Suppressor macrophage treated with lipopolysaccharide for 1 hour (primary cell): Measurements from ENCODE around the gene C4orf17.
"Not testable (repeated sequence)": the region's sequence is repeated elsewhere in the genome, so short reads cannot be mapped to it uniquely, and the experiment has no call there.

Experiments
- DNase-seq, 3 donors: peaks; one replicate each; pipeline ENCODE4 v3.0.0-alpha.2; 2020 to 2022

Gene C4orf17

GRCh38 chr4:99510721-99511120, at the start of gene C4orf17:
TSS of gene C4orf17 (plus strand) at chr4:99511021. CDS start at chr4:99513082, 2,061 bp downstream.
- no peak for DNase-seq

DNA sequence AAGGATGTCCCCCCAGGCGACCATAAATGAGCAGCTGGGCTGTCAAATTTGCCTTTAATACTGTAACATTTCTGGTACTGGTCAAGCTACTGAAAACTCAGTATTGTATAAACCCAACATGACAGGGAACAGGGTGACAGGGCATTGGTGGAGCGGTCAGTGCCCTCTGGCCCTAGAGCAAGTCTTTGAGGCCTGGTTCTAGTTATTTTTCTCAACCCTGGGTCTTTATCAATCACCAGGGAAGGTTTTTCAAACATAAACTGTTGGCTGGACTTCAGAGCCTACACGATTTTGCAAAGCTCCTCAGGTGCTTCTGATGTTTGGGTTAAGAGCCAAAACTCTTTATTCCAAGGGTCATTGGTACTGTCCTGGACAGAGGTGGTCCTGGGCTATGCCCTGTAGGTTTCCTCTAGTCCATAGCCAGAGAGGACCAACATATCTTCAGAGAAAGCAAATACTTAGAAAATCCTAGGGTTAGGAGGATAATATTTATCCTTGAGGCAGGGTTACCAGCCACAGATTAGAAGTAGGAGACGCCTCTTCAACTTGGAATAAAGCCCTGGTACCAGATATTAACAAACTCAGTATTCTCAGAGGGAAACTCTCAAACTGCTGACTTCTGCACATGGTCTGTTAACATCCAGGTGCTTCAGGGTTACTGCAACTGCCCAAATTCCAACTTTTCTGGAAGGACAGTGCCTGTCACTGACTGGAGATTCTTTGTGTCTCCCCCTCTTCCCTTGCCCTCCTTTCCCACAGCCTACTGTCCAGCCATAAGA, 49.0 kb upstream of the C4orf17 start:
- DNase-seq: no peak

- peak; percentile 67 to 72 (median 68) for DNase-seq
Observed at GRCh38 chr4:99462875-99463464, 47.9 kb upstream of the C4orf17 start.

GRCh38 chr4:99463566-99463965, 47.3 kb upstream of the C4orf17 start:
- no peak for DNase-seq

GRCh38 chr4:99467887-99468286, 42.9 kb upstream of the C4orf17 start:
- DNase-seq: no peak

GRCh38 chr4:99468889-99469288, 41.9 kb upstream of the C4orf17 start:
- no peak for DNase-seq

DNA sequence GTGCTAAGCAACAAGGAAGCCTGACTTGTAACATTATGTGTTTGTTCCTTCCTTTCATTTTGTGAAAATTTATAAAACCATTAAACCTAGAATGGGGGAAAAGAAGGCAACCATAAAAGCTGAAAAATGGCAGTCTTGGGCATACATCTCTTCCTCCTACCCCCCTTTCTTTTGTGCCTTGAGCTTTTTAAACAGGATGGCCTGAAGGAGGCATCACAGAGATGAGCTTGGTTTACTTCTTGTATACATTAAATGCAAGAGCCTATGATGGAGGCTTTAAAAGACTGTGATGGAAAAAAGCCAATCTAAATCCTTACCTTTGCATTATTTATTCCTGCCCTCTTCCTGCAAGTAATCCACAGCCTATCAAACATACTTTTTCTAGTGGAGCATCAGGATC, 39.5 kb upstream of the C4orf17 start:
- DNase-seq: no peak

DNA sequence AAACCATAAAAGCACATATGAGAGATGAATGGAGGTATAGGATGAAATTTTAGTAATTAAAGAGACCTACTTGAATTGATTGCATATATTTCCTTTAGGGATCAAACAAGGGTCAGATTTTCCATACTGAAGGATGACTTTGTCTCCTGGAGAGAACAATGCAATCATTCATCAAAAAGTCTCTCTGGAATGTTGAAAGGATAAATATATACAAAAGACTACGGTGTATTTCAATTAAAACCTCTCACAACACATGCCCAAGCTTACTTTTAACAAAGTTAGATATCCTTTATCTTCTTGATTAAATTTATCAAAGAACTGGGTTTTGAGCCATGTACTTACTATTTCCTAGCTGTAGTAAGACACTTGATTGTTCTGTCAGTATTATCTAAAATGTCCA, 38.9 kb upstream of the C4orf17 start:
- no peak for DNase-seq

GRCh38 chr4:99473131-99473530, 37.7 kb upstream of the C4orf17 start:
- DNase-seq: peak in 2 of 3 donors; percentile 1 to 20

- DNase-seq: no peak
Observed at GRCh38 chr4:99483636-99484035, 27.2 kb upstream of the C4orf17 start.

GRCh38 chr4:99485212-99485611, 25.6 kb upstream of the C4orf17 start:
- no peak for DNase-seq

DNA sequence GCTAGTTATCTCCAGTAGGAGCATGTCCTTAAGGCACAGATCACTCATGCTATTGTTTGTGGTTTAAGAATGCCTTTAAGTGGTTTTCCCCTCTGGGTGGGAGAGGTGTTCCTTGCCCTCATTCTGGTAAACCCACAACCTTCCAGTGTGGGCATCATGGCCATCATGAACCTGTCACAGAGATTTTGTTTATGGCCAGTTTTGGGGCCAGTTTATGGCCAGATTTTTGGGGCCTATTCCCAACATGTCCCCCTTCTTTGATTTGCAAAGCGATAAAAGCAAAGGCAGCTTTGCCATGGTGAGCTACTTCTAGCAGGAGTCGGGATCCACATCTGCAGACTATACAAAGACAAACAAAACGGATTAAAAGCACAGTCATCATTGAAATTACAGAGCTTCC, 24.2 kb upstream of the C4orf17 start:
- not testable (repeated sequence) for DNase-seq

DNA sequence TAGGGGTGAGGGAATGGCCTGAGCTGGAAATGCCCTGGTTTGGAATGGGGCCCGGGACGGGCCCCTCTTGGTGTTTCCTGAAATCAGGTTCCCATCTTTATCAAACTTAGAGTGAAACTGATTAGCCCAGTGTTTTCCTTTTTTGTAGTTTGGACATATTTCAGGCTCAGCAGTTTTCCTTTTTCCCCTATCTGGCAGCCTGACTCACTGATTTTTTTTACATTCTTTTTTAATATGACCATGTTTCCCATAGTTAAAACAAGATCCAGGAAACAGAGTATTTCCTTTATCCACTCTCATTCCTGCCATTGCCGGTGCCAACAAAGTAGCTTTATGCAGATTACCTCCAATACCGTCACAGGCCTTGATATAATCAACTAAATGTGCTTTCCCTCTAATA, 20.5 kb upstream of the C4orf17 start:
- no peak for DNase-seq

DNA sequence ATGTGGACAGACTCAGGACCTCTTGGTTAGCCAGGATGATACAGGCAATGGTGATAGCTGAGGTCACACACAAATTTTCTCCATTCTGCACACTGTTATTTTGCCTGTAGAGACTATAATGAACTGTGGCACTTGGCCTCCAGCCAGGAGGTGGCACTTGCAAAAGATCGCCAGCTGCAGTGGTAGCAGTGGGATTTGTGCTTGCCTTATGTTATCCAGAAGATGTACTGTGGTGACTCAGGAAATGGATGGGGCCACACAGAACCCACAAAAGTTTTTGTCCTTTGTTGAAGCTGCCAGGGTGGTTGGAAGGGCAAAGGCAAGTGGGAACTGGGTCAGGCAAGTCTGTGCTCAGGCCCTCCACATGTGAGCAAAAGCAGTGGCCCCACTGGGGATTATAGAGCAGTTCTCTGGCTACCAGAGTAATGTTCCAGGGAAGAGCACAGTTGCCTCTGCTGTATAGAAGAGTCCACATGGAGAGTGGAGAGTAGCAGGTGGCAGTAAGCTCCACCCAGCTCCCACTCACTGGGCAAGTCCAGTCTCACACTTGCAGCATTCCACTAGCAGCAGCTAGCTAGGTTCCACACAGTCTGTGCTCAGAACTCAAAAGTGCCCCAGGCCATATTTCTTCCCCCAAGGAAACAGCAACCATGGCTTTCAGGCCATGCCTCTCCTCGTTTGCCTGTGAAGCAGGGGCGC, 5.9 kb upstream of the C4orf17 start:
- DNase-seq: no peak

- DNase-seq: no peak
Observed at GRCh38 chr4:99506781-99507180, 4.0 kb upstream of the C4orf17 start.

DNA sequence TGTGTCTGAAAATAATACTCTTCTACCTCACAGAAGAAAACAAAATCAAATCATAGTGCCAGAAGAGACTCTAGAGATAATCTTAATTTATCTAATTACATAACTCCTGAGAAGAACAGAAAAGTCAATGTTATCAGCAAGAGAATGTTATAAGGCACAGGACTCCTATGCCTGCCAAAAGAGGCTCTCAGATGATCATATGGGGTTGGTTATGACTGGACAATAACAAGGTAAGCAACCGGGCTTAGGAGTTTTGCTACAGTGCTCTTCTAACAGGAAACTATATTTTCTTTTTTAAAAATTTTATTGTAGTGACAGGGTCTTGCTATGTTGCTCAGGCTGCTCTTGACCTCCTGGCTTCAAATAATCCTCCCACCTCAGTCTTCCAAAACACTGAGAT, 3.5 kb upstream of the C4orf17 start:
- DNase-seq: no peak

DNA sequence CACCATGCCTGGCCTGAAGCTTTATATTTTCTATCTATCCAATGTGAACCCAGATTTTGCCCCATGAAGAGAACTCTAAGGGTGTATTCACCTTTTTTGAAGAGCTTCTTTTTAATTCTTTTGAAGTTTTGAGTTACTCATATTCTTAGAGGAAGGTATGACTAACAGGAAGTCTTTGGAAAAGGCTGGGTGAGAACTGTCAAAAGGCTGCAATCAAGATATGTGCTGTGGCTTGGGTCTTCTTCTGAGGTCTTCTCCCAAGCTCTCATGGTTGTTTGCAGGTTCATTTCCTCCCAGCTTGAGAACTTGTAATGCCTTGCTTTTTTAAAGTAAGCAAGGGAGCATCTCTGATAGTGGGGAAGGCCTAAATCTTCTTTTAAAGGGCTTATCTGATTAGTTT, 3.1 kb upstream of the C4orf17 start:
- DNase-seq: no peak

DNA sequence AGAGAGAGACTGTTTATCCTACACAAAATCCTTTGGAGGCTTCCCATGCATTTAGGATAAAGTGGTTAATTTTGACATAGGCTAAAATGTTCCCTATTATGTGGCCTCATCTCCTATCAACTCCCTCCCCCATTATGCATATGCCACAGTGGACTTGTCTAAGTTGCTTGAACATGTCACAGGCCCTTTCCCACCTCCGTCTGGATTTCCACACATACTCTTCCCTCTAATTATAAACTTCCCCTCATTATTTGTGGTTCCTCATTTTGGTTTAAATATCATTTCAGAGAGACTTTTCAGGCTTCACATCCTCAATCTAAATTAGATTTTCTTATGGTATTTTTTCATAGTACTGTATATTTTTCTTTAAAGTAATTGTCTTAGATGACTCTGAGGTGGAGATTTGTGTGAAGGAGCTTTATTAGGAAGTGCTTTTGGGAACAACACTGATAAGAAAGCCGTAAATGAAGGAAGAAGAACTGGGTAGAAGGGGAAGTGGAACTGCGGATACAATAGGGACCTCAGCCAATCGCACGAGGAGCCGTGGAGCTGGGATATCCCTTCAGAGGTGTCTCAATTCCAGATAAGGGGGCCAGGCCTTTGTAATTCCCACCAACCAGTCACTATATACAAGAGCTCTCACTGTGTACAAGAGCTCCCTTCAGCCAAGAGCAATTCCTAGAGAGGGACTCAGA, 7.9 kb downstream of the C4orf17 start:
- DNase-seq: peak; percentile 47 to 57 (median 51)

GRCh38 chr4:99529228-99529627, 18.4 kb downstream of the C4orf17 start:
- peak in 1 of 3 donors; percentile 2 for DNase-seq

- DNase-seq: no peak
Observed at GRCh38 chr4:99529956-99530355, 19.1 kb downstream of the C4orf17 start.

DNA sequence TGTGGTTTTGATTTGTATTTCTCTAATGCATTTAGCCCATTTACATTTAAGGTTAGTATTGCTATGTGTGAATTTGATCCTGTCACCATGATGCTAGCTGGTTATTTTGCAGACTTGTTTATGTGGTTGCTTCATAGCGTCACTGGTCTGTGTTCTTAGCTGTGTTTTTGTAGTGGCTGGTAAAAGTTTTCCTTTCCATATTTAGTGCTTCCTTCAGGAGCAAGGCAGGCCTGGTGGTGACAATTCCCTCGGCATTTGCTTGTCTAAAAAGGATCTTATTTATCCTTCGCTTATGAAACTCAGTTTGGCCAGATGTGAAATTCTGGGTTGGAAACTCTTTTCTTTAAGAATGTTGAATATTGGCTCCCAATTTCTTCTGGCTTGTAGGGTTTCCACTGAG, 23.9 kb downstream of the C4orf17 start:
- DNase-seq: not testable (repeated sequence)

- no peak for DNase-seq
Observed at GRCh38 chr4:99536271-99536670, 25.4 kb downstream of the C4orf17 start.

- no peak for DNase-seq
Observed at GRCh38 chr4:99536848-99537247, 26.0 kb downstream of the C4orf17 start.
